Hepatocyte (in vitro differentiated cells): ENCODE measurements around the gene RGN. TPM values are rescaled to one million over a fixed set of nuclear protein-coding genes. Genes with fewer than 3 reads are reported as not detected.
A peak's percentile ranks its signal among the peaks of the same experiment; 100 is the strongest.

Experiments used
- DNase-seq: peaks from one replicate; pipeline ENCODE4 v3.0.0-alpha.2; 2016; ENCODE audit warnings: low spot score
- H2AFZ ChIP-seq: fragments of 200-600 bp; sonication (generic); 2 replicates; pipeline ENCODE4 v1.6.0; 2016; ENCODE audit warnings: antibody characterized with exemption, mild to moderate bottlenecking
- H3K27ac ChIP-seq: fragments of 200-600 bp; sonication (generic); 2 replicates; pipeline ENCODE4 v1.5.1; 2016; ENCODE audit warnings: mild to moderate bottlenecking
- H3K27me3 ChIP-seq: fragments of 200-600 bp; sonication (generic); 2 replicates; pipeline ENCODE4 v1.6.1; 2016
- H3K36me3 ChIP-seq: fragments of 200-600 bp; sonication (generic); replicated peaks from 2 replicates; pipeline ENCODE4 v1.5.1; 2016; ENCODE audit warnings: low read depth; ENCODE audit not compliant: insufficient read depth
- H3K4me1 ChIP-seq: fragments of 200-600 bp; sonication (generic); 2 replicates; pipeline ENCODE4 v1.5.1; 2016; ENCODE audit warnings: mild to moderate bottlenecking, moderate library complexity; ENCODE audit not compliant: insufficient read depth
- H3K4me2 ChIP-seq: fragments of 200-600 bp; sonication (generic); 2 replicates; pipeline ENCODE4 v1.6.0; 2016
- H3K4me3 ChIP-seq: fragments of 200-600 bp; sonication (generic); 2 replicates; pipeline ENCODE4 v1.5.1; 2016; ENCODE audit warnings: mild to moderate bottlenecking
- H3K79me2 ChIP-seq: fragments of 200-600 bp; sonication (generic); 2 replicates; pipeline ENCODE4 v1.6.0; 2017; ENCODE audit warnings: mild to moderate bottlenecking
- H3K9me2 ChIP-seq: fragments of 200-600 bp; sonication (generic); replicated peaks from 2 replicates; pipeline ENCODE4 v1.6.0; 2017; ENCODE audit warnings: mild to moderate bottlenecking; ENCODE audit not compliant: insufficient read depth
- H3K9me3 ChIP-seq: fragments of 200-600 bp; sonication (generic); 2 replicates; pipeline ENCODE4 v1.5.1; 2016; ENCODE audit warnings: low read depth, mild to moderate bottlenecking
- H4K20me1 ChIP-seq: fragments of 200-600 bp; sonication (generic); 2 replicates; pipeline ENCODE4 v1.6.0; 2016; ENCODE audit warnings: mild to moderate bottlenecking; ENCODE audit not compliant: insufficient read depth, poor library complexity, severe bottlenecking
- CTCF ChIP-seq: fragments of 200-600 bp; sonication (generic); IDR thresholded peaks from 2 replicates; pipeline ENCODE4 v1.5.1; 2016; ENCODE audit warnings: antibody characterized with exemption, mild to moderate bottlenecking; ENCODE audit not compliant: poor library complexity
- EZH2 ChIP-seq: fragments of 200-600 bp; sonication (generic); IDR thresholded peaks from 2 replicates; pipeline ENCODE4 v1.6.1; 2016; ENCODE audit warnings: antibody characterized with exemption, mild to moderate bottlenecking, borderline replicate concordance
- EZH2phosphoT487 ChIP-seq: fragments of 200-600 bp; sonication (generic); IDR thresholded peaks from one replicate; pipeline ENCODE4 v1.6.1; 2018; ENCODE audit warnings: antibody characterized with exemption, mild to moderate bottlenecking, low read depth, moderate library complexity; ENCODE audit not compliant: unreplicated experiment, severe bottlenecking
- WGBS: methylation state at CpG from one replicate; pipeline ENCODE4 v1.1.6; 2016; ENCODE audit warnings: low lambda C conversion rate; ENCODE audit errors: missing lambda C conversion rate; 5-methylcytosine and 5-hydroxymethylcytosine counted together
- polyA plus RNA-seq: library from polyadenylated mRNA; unstranded; fragments of >200 nt; fragmentation: Nextera tagmentation; extraction: Ambion mirVana; gene quantifications from 2 replicates; pipeline ENCODE4 v1.2.1, GENCODE V29; 2016
- total RNA-seq: library from RNA; depleted of rRNA; stranded (reverse); fragments of >200 nt; gene quantifications from 2 replicates; pipeline ENCODE4 v1.2.3, GENCODE V29; 2014

The RGN gene
- total and polyA plus RNA-seq, 2 experiments from 2014 or later = 108 to 111 TPM

GRCh38 chrX:47080915-47081236 is 2.6 kb downstream of the RGN start:
- no peaks in the 10 kb centered on the region for H4K20me1 ChIP-seq
- H3K79me2 ChIP-seq = no peaks in the 10 kb centered on the region
- no peaks in the 10 kb centered on the region for H3K9me2 ChIP-seq
- H2AFZ ChIP-seq = no peak overlapping the region
- H3K4me3 ChIP-seq = no peak overlapping the region
- no peaks in the 10 kb centered on the region for H3K9me3 ChIP-seq
- TF ChIP-seq EZH2 (no peak), EZH2phosphoT487 (no peak), CTCF (no peak)
- H3K36me3 ChIP-seq = no peaks in the 10 kb centered on the region
- no peaks in the 10 kb centered on the region for H3K27me3 ChIP-seq
- H3K27ac ChIP-seq = peak overlapping the region; percentile 72
- WGBS = 58% methylated on average over 5 of the region's 5 CpGs
- no peaks in the 10 kb centered on the region for H3K4me1 ChIP-seq
- no peak for DNase-seq
- peak overlapping the region; percentile 69 for H3K4me2 ChIP-seq

- Histone ChIP-seq H3K4me2 (no peak overlapping the region), H3K36me3 (no peaks in the 10 kb centered on the region), H3K79me2 (no peaks in the 10 kb centered on the region), H3K9me2 (no peaks in the 10 kb centered on the region), H3K27ac (no peak overlapping the region), H4K20me1 (no peaks in the 10 kb centered on the region), H3K4me1 (no peaks in the 10 kb centered on the region), H3K27me3 (no peaks in the 10 kb centered on the region), H2AFZ (no peak overlapping the region), H3K4me3 (no peak overlapping the region), H3K9me3 (no peaks in the 10 kb centered on the region)
- TF ChIP-seq EZH2 (no peak), CTCF (no peak), EZH2phosphoT487 (no peak)
- 54% methylated on average over 4 of the region's 4 CpGs for WGBS
- DNase-seq = no peak
These were observed 13.0 kb downstream of the RGN start for GRCh38 chrX:47091149-47091775.

- Histone ChIP-seq H3K4me2 (no peak overlapping the region), H3K27ac (no peak overlapping the region), H3K4me3 (no peak overlapping the region), H2AFZ (no peak overlapping the region), H4K20me1 (no peaks in the 10 kb centered on the region), H3K9me3 (no peaks in the 10 kb centered on the region), H3K27me3 (no peaks in the 10 kb centered on the region), H3K9me2 (no peaks in the 10 kb centered on the region), H3K79me2 (no peaks in the 10 kb centered on the region), H3K4me1 (no peaks in the 10 kb centered on the region), H3K36me3 (no peaks in the 10 kb centered on the region)
- TF ChIP-seq EZH2 = no peak
- peak; percentile 59 for TF ChIP-seq CTCF
- DNase-seq = peak; percentile 50
- 18% methylated on average over 1 of the region's 1 CpG for WGBS
These were observed 15.0 kb downstream of the RGN start for GRCh38 chrX:47093248-47093647.

GRCh38 chrX:47093860-47094259 is 15.6 kb downstream of the RGN start:
- no peak for DNase-seq
- no peaks in the 10 kb centered on the region for H3K79me2 ChIP-seq
- no peaks in the 10 kb centered on the region for H4K20me1 ChIP-seq
- no peaks in the 10 kb centered on the region for H3K9me3 ChIP-seq
- no peak overlapping the region for H2AFZ ChIP-seq
- no peaks in the 10 kb centered on the region for H3K27me3 ChIP-seq
- H3K27ac ChIP-seq = no peak overlapping the region
- H3K4me1 ChIP-seq = no peaks in the 10 kb centered on the region
- TF ChIP-seq EZH2phosphoT487 (no peak), CTCF (no peak), EZH2 (no peak)
- no peak overlapping the region for H3K4me2 ChIP-seq
- H3K36me3 ChIP-seq = no peaks in the 10 kb centered on the region
- no peaks in the 10 kb centered on the region for H3K9me2 ChIP-seq
- 79% methylated on average over 11 of the region's 11 CpGs for WGBS
- no peak overlapping the region for H3K4me3 ChIP-seq
